SK-N-SH treated with all-trans-retinoic acid at 6 μM for 48 hours (cell line): ENCODE results near the gene KCNN4.

Experiments used
- ATAC-seq: fragments of 200-7000 bp; cut with Tn5 transposase; 3 replicates; pipeline ENCODE4 v1.9.1; 2020; ENCODE audit warnings: mild to moderate bottlenecking, moderate library complexity
- ARNTL ChIP-seq: fragments of 450-650 bp; formaldehyde crosslinking; IDR thresholded peaks from 2 replicates; pipeline ENCODE4 v1.5.0; 2020; ENCODE audit warnings: low read depth, mild to moderate bottlenecking, moderate library complexity, borderline replicate concordance
- BACH2 ChIP-seq: fragments of 250-450 bp; sonication (Bioruptor Pico); IDR thresholded peaks from 2 replicates; pipeline ENCODE4 v1.9.0; 2021; ENCODE audit warnings: mild to moderate bottlenecking, borderline replicate concordance
- CSDC2 ChIP-seq: fragments of 250-450 bp; sonication (Bioruptor Pico); IDR thresholded peaks from 2 replicates; pipeline ENCODE4 v1.5.0; 2020; ENCODE audit warnings: mild to moderate bottlenecking, moderate library complexity
- CSRNP3 ChIP-seq: fragments of 250-450 bp; sonication (Bioruptor Pico); IDR thresholded peaks from 2 replicates; pipeline ENCODE4 v1.5.1; 2021; ENCODE audit warnings: mild to moderate bottlenecking, moderate library complexity
- ESRRG ChIP-seq: fragments of 250-450 bp; sonication (Bioruptor Pico); IDR thresholded peaks from 2 replicates; pipeline ENCODE4 v1.6.1; 2021; ENCODE audit warnings: mild to moderate bottlenecking
- GLIS3 ChIP-seq: fragments of 250-450 bp; sonication (Bioruptor Pico); IDR thresholded peaks from 2 replicates; pipeline ENCODE4 v1.5.0; 2020; ENCODE audit warnings: mild to moderate bottlenecking, moderate library complexity
- ISL1 ChIP-seq: fragments of 250-450 bp; sonication (Bioruptor Pico); IDR thresholded peaks from 2 replicates; pipeline ENCODE4 v2.1.2; 2022; ENCODE audit warnings: mild to moderate bottlenecking, moderate library complexity
- OSR1 ChIP-seq: fragments of 250-450 bp; sonication (Bioruptor Pico); IDR thresholded peaks from 2 replicates; pipeline ENCODE4 v1.8.0; 2022; ENCODE audit warnings: moderate library complexity, mild to moderate bottlenecking, inconsistent platforms
- PATZ1 ChIP-seq: fragments of 250-450 bp; sonication (Bioruptor Pico); IDR thresholded peaks from 2 replicates; pipeline ENCODE4 v1.8.0; 2020; ENCODE audit warnings: mild to moderate bottlenecking, moderate library complexity, borderline replicate concordance
- POU6F1 ChIP-seq: fragments of 250-450 bp; sonication (Bioruptor Pico); IDR thresholded peaks from 2 replicates; pipeline ENCODE4 v1.8.0; 2021; ENCODE audit warnings: low read depth, mild to moderate bottlenecking, moderate library complexity, borderline replicate concordance
- PPARA ChIP-seq: fragments of 250-450 bp; sonication (Bioruptor Pico); IDR thresholded peaks from 2 replicates; pipeline ENCODE4 v1.5.0; 2020; ENCODE audit warnings: mild to moderate bottlenecking, borderline replicate concordance
- RARB ChIP-seq: fragments of 250-450 bp; sonication (Bioruptor Pico); IDR thresholded peaks from 2 replicates; pipeline ENCODE4 v1.8.0; 2021; ENCODE audit warnings: mild to moderate bottlenecking, moderate library complexity
- SNAI2 ChIP-seq: fragments of 250-450 bp; sonication (Bioruptor Pico); IDR thresholded peaks from 2 replicates; pipeline ENCODE4 v1.5.0; 2020; ENCODE audit warnings: mild to moderate bottlenecking, moderate library complexity
- TCF4 ChIP-seq: fragments of 250-450 bp; sonication (Bioruptor Pico); IDR thresholded peaks from 2 replicates; pipeline ENCODE4 v1.8.0; 2021; ENCODE audit warnings: mild to moderate bottlenecking, moderate library complexity, borderline replicate concordance
- TOX ChIP-seq: fragments of 250-450 bp; sonication (Bioruptor Pico); IDR thresholded peaks from 2 replicates; pipeline ENCODE4 v1.8.0; 2021; ENCODE audit warnings: mild to moderate bottlenecking, moderate library complexity, borderline replicate concordance
- TSHZ2 ChIP-seq: fragments of 250-450 bp; sonication (Bioruptor Pico); IDR thresholded peaks from 2 replicates; pipeline ENCODE4 v1.5.0; 2020; ENCODE audit warnings: mild to moderate bottlenecking, moderate library complexity
- ZC3H10 ChIP-seq: fragments of 250-450 bp; sonication (Bioruptor Pico); IDR thresholded peaks from 2 replicates; pipeline ENCODE4 v1.5.1; 2021; ENCODE audit warnings: mild to moderate bottlenecking, moderate library complexity
- ZFP3 ChIP-seq: fragments of 250-450 bp; sonication (Bioruptor Pico); IDR thresholded peaks from 2 replicates; pipeline ENCODE4 v1.5.0; 2020; ENCODE audit warnings: mild to moderate bottlenecking, moderate library complexity
- ZFP30 ChIP-seq: fragments of 450-650 bp; formaldehyde crosslinking; IDR thresholded peaks from 2 replicates; pipeline ENCODE4 v1.5.0; 2022; ENCODE audit warnings: mild to moderate bottlenecking, moderate library complexity
- ZNF565 ChIP-seq: fragments of 450-650 bp; formaldehyde crosslinking; conservative IDR thresholded peaks from 2 replicates; pipeline ENCODE4 v1.5.0; 2020; ENCODE audit warnings: low read depth, mild to moderate bottlenecking, moderate library complexity
- ZNF70 ChIP-seq: fragments of 450-650 bp; formaldehyde crosslinking; IDR thresholded peaks from 2 replicates; pipeline ENCODE4 v1.5.0; 2020; ENCODE audit warnings: mild to moderate bottlenecking, moderate library complexity
- ZNF8 ChIP-seq: fragments of 450-650 bp; formaldehyde crosslinking; IDR thresholded peaks from 2 replicates; pipeline ENCODE4 v1.5.0; 2020; ENCODE audit warnings: mild to moderate bottlenecking, moderate library complexity

The KCNN4 gene

GRCh38 chr19:43752287-43752875 lies 28.4 kb downstream of the KCNN4 start:
- no peak for ATAC-seq
- TF ChIP-seq ZNF565 (CRISPR knock-in tag) (no peak), POU6F1 (CRISPR knock-in tag) (no peak), TSHZ2 (CRISPR knock-in tag) (no peak), BACH2 (CRISPR knock-in tag) (no peak), ZC3H10 (CRISPR knock-in tag) (no peak), TCF4 (CRISPR knock-in tag) (no peak), GLIS3 (no peak), PPARA (CRISPR knock-in tag) (no peak), TOX (no peak), CSDC2 (CRISPR knock-in tag) (no peak), ESRRG (CRISPR knock-in tag) (no peak), ZNF70 (no peak), OSR1 (CRISPR knock-in tag) (no peak), SNAI2 (CRISPR knock-in tag) (no peak), ZNF8 (CRISPR knock-in tag) (no peak), PATZ1 (CRISPR knock-in tag) (no peak), ZFP3 (CRISPR knock-in tag) (no peak), RARB (CRISPR knock-in tag) (no peak)

- no peak for ATAC-seq
- TF ChIP-seq CSRNP3 (CRISPR knock-in tag) (no peak), BACH2 (CRISPR knock-in tag) (no peak), ZFP30 (CRISPR knock-in tag) (no peak), POU6F1 (CRISPR knock-in tag) (no peak), TSHZ2 (CRISPR knock-in tag) (no peak), ESRRG (CRISPR knock-in tag) (no peak), ARNTL (CRISPR knock-in tag) (no peak), ISL1 (CRISPR knock-in tag) (no peak), TCF4 (CRISPR knock-in tag) (no peak), RARB (CRISPR knock-in tag) (no peak), CSDC2 (CRISPR knock-in tag) (no peak), ZFP3 (CRISPR knock-in tag) (no peak), GLIS3 (no peak), PATZ1 (CRISPR knock-in tag) (no peak)
Measured at GRCh38 chr19:43751466-43752220, 29.1 kb downstream of the KCNN4 start.
